ENCODE results near the gene CLIP1.
"Not testable (repeated sequence)": the region's sequence is repeated elsewhere in the genome, so short reads cannot be mapped to it uniquely, and the experiment has no call there.

The CLIP1 gene

DNA sequence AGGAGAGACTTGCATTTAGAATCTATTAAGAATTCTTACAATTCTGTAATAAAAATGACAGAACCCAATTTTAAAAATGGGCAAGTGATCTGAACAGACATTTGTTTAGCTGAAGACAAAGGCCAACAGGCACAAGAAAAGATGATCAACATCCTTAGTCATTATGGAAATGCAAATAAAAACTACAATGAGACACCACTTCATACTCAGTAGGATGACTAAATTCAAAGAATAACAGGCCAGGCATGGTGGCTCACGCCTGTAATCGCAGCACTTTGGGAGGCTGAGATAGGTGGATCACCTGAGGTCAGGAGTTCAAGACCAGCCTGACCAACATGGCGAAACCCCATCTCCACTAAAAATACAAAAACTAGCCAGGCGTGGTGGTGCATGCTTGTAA is 164.0 kb downstream of the CLIP1 start:
- not testable (repeated sequence) for H3K27ac ChIP-seq (ENCODE audit: low read depth, low read length); H4K12ac ChIP-seq (ENCODE audit: low read depth, low read length); H3K18ac ChIP-seq (ENCODE audit: low read length); H3K79me1 ChIP-seq (ENCODE audit: low read length); H3K9ac ChIP-seq (ENCODE audit: low read length); H3K14ac ChIP-seq (ENCODE audit: low read length); H3K4me3 ChIP-seq (ENCODE audit: low read depth, low read length); H3K9me3 ChIP-seq (ENCODE audit: insufficient read depth, low read depth, low read length); H3K4me2 ChIP-seq (ENCODE audit: low read length); H3K27me3 ChIP-seq (ENCODE audit: insufficient read depth, low read length); H2BK12ac ChIP-seq (ENCODE audit: low read length); H3K4ac ChIP-seq (ENCODE audit: low read depth, low read length); DNase-seq; H2BK120ac ChIP-seq (ENCODE audit: insufficient read depth, low read length, poor library complexity); H2AFZ ChIP-seq (ENCODE audit: insufficient read depth, low read length, poor library complexity); H3K23ac ChIP-seq (ENCODE audit: low read length); H3K79me2 ChIP-seq (ENCODE audit: control insufficient read depth, insufficient read depth, low read length, poor library complexity); H3K4me1 ChIP-seq (ENCODE audit: control insufficient read depth in 1 of 2, insufficient read depth in 2 of 2, low read length in 2 of 2); H2AK5ac ChIP-seq (ENCODE audit: low read length); H4K8ac ChIP-seq (ENCODE audit: low read depth, low read length); H4K91ac ChIP-seq (ENCODE audit: low read depth, low read length); H2BK5ac ChIP-seq (ENCODE audit: low read depth, low read length, poor library complexity)
- WGBS (ENCODE audit: extremely low coverage, insufficient coverage, insufficient read length): no CpG with 5 or more reads among the region's 4 CpGs
- H3K36me3 ChIP-seq (ENCODE audit: control insufficient read depth in 1 of 2, insufficient read depth in 2 of 2, low read length in 2 of 2): peaks cover 22 to 25% of the 10 kb centered on the region in 2 experiments

DNA sequence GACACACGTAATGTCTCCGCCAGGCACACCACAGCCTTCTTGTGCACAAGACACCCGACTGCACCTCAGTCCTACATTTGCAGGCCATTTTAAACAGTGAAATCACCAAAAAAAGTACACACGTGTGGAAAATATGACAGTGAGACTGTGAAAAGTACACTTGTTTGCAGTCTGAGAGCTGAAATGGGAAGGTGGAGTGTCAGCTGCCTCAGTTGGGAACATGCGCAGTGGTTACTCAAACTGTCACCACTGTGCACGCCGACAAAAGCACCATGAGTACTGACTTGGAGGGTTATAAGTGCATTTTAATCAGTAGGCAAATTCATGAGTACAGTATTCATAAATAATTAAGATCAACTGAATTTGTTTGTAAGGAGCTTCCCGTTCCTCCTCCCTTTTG is 171.9 kb downstream of the CLIP1 start:
- no peak overlapping the region for H2BK120ac ChIP-seq (ENCODE audit: insufficient read depth, low read length, poor library complexity)
- no peak overlapping the region for H4K12ac ChIP-seq (ENCODE audit: low read depth, low read length)
- no peak overlapping the region for H3K14ac ChIP-seq (ENCODE audit: low read length)
- no peak overlapping the region for H3K9ac ChIP-seq (ENCODE audit: low read length)
- no peak overlapping the region for H2BK12ac ChIP-seq (ENCODE audit: low read length)
- no peaks in the 10 kb centered on the region for H3K4me1 ChIP-seq (ENCODE audit: control insufficient read depth in 1 of 2, insufficient read depth in 2 of 2, low read length in 2 of 2)
- H2BK5ac ChIP-seq (ENCODE audit: low read depth, low read length, poor library complexity): no peak overlapping the region
- no peak overlapping the region for H3K27ac ChIP-seq (ENCODE audit: low read depth, low read length)
- WGBS (ENCODE audit: extremely low coverage, insufficient coverage, insufficient read length): no CpG with 5 or more reads among the region's 8 CpGs
- H3K4me2 ChIP-seq (ENCODE audit: low read length): no peak overlapping the region
- H3K79me2 ChIP-seq (ENCODE audit: control insufficient read depth, insufficient read depth, low read length, poor library complexity): no peaks in the 10 kb centered on the region
- H2AFZ ChIP-seq (ENCODE audit: insufficient read depth, low read length, poor library complexity): no peak overlapping the region
- H3K23ac ChIP-seq (ENCODE audit: low read length): no peak overlapping the region
- H3K4ac ChIP-seq (ENCODE audit: low read depth, low read length): no peak overlapping the region
- DNase-seq: no peak
- no peak overlapping the region for H3K18ac ChIP-seq (ENCODE audit: low read length)
- no peaks in the 10 kb centered on the region for H3K27me3 ChIP-seq (ENCODE audit: insufficient read depth, low read length)
- H4K91ac ChIP-seq (ENCODE audit: low read depth, low read length): no peak overlapping the region
- H3K9me3 ChIP-seq (ENCODE audit: insufficient read depth, low read depth, low read length): no peaks in the 10 kb centered on the region
- peaks cover 8 to 19% of the 10 kb centered on the region in 2 experiments for H3K36me3 ChIP-seq (ENCODE audit: control insufficient read depth in 1 of 2, insufficient read depth in 2 of 2, low read length in 2 of 2)
- H3K4me3 ChIP-seq (ENCODE audit: low read depth, low read length): no peak overlapping the region
- H4K8ac ChIP-seq (ENCODE audit: low read depth, low read length): no peak overlapping the region
- H3K79me1 ChIP-seq (ENCODE audit: low read length): no peaks in the 10 kb centered on the region
- no peak overlapping the region for H2AK5ac ChIP-seq (ENCODE audit: low read length)

- no peak overlapping the region for H3K4me3 ChIP-seq (ENCODE audit: low read depth, low read length)
- no peak overlapping the region for H2AFZ ChIP-seq (ENCODE audit: insufficient read depth, low read length, poor library complexity)
- no peak overlapping the region for H3K14ac ChIP-seq (ENCODE audit: low read length)
- H3K36me3 ChIP-seq (ENCODE audit: control insufficient read depth in 1 of 2, insufficient read depth in 2 of 2, low read length in 2 of 2): peaks cover 8 to 19% of the 10 kb centered on the region in 2 experiments
- no peak overlapping the region for H2AK5ac ChIP-seq (ENCODE audit: low read length)
- no peak overlapping the region for H3K9ac ChIP-seq (ENCODE audit: low read length)
- DNase-seq: no peak
- no peak overlapping the region for H4K12ac ChIP-seq (ENCODE audit: low read depth, low read length)
- WGBS (ENCODE audit: extremely low coverage, insufficient coverage, insufficient read length): no CpG with 5 or more reads among the region's 6 CpGs
- no peak overlapping the region for H3K18ac ChIP-seq (ENCODE audit: low read length)
- H3K27ac ChIP-seq (ENCODE audit: low read depth, low read length): no peak overlapping the region
- no peak overlapping the region for H3K4ac ChIP-seq (ENCODE audit: low read depth, low read length)
- no peak overlapping the region for H3K4me2 ChIP-seq (ENCODE audit: low read length)
- no peak overlapping the region for H3K23ac ChIP-seq (ENCODE audit: low read length)
- H3K79me2 ChIP-seq (ENCODE audit: control insufficient read depth, insufficient read depth, low read length, poor library complexity): no peaks in the 10 kb centered on the region
- H3K4me1 ChIP-seq (ENCODE audit: control insufficient read depth in 1 of 2, insufficient read depth in 2 of 2, low read length in 2 of 2): no peaks in the 10 kb centered on the region
- no peak overlapping the region for H2BK12ac ChIP-seq (ENCODE audit: low read length)
- H2BK5ac ChIP-seq (ENCODE audit: low read depth, low read length, poor library complexity): no peak overlapping the region
- H3K9me3 ChIP-seq (ENCODE audit: insufficient read depth, low read depth, low read length): no peaks in the 10 kb centered on the region
- no peak overlapping the region for H4K91ac ChIP-seq (ENCODE audit: low read depth, low read length)
- H2BK120ac ChIP-seq (ENCODE audit: insufficient read depth, low read length, poor library complexity): no peak overlapping the region
- H4K8ac ChIP-seq (ENCODE audit: low read depth, low read length): no peak overlapping the region
- no peaks in the 10 kb centered on the region for H3K79me1 ChIP-seq (ENCODE audit: low read length)
- H3K27me3 ChIP-seq (ENCODE audit: insufficient read depth, low read length): no peaks in the 10 kb centered on the region
Measured at GRCh38 chr12:122250047-122250446, 172.4 kb downstream of the CLIP1 start.

- H3K36me3 ChIP-seq (ENCODE audit: control insufficient read depth in 1 of 2, insufficient read depth in 2 of 2, low read length in 2 of 2): peaks cover 15 to 26% of the 10 kb centered on the region in 2 experiments
- H3K14ac ChIP-seq (ENCODE audit: low read length): no peak overlapping the region
- no peak overlapping the region for H3K27ac ChIP-seq (ENCODE audit: low read depth, low read length)
- H3K4me3 ChIP-seq (ENCODE audit: low read depth, low read length): no peak overlapping the region
- H4K8ac ChIP-seq (ENCODE audit: low read depth, low read length): no peak overlapping the region
- no peak overlapping the region for H2BK12ac ChIP-seq (ENCODE audit: low read length)
- DNase-seq: no peak
- H3K18ac ChIP-seq (ENCODE audit: low read length): no peak overlapping the region
- no peak overlapping the region for H3K4ac ChIP-seq (ENCODE audit: low read depth, low read length)
- no peak overlapping the region for H3K23ac ChIP-seq (ENCODE audit: low read length)
- no peak overlapping the region for H4K12ac ChIP-seq (ENCODE audit: low read depth, low read length)
- no peak overlapping the region for H2BK5ac ChIP-seq (ENCODE audit: low read depth, low read length, poor library complexity)
- WGBS (ENCODE audit: extremely low coverage, insufficient coverage, insufficient read length): no CpG with 5 or more reads among the region's 1 CpG
- H3K4me2 ChIP-seq (ENCODE audit: low read length): no peak overlapping the region
- no peak overlapping the region for H2BK120ac ChIP-seq (ENCODE audit: insufficient read depth, low read length, poor library complexity)
- H2AK5ac ChIP-seq (ENCODE audit: low read length): no peak overlapping the region
- no peak overlapping the region for H4K91ac ChIP-seq (ENCODE audit: low read depth, low read length)
- no peaks in the 10 kb centered on the region for H3K4me1 ChIP-seq (ENCODE audit: control insufficient read depth in 1 of 2, insufficient read depth in 2 of 2, low read length in 2 of 2)
- H3K79me1 ChIP-seq (ENCODE audit: low read length): no peaks in the 10 kb centered on the region
- no peaks in the 10 kb centered on the region for H3K9me3 ChIP-seq (ENCODE audit: insufficient read depth, low read depth, low read length)
- no peak overlapping the region for H3K9ac ChIP-seq (ENCODE audit: low read length)
- H3K27me3 ChIP-seq (ENCODE audit: insufficient read depth, low read length): no peaks in the 10 kb centered on the region
- no peaks in the 10 kb centered on the region for H3K79me2 ChIP-seq (ENCODE audit: control insufficient read depth, insufficient read depth, low read length, poor library complexity)
- H2AFZ ChIP-seq (ENCODE audit: insufficient read depth, low read length, poor library complexity): no peak overlapping the region
Measured at GRCh38 chr12:122245553-122245952, 176.9 kb downstream of the CLIP1 start.
